Measurements from ENCODE around the gene SCN2A. TPM values are rescaled to one million over a fixed set of nuclear protein-coding genes. Genes with fewer than 3 reads are reported as not detected.
"Not testable (repeated sequence)": the region's sequence is repeated elsewhere in the genome, so short reads cannot be mapped to it uniquely, and the experiment has no call there.

SCN2A gene
- total RNA-seq, 2 experiments from 2014 or later, result 0.02 TPM; not detected in 1

DNA sequence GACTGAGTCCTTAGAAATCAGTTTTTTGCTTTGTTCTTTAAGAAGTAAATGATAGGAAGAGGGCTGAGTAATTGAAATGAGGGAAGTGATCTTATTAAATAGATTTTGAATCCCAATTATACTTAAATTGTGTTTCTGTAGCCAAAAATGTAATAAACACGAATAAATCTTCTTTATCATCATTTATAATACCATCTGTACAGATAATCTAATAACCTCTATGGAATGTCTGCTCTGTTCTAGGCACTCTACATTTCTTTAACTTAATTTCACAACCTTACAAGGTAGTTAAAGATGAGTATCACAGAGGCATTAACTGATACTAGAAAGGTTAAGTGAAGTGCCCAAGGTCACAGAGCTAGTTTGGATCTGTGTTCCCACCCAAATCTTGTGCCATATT is 14.3 kb upstream of the SCN2A start:
- H3K4me3 Mint-ChIP-seq, result no peak overlapping the region
- CTCF ChIA-PET, result no interaction called here
- H3K27ac Mint-ChIP-seq, result no peak overlapping the region
- H3K36me3 Mint-ChIP-seq (ENCODE audit: low read depth), result no peaks in the 10 kb centered on the region
- no peaks in the 10 kb centered on the region for H3K9me3 Mint-ChIP-seq
- POLR2A ChIA-PET, result no interaction called here
- DNase-seq, result no peak
- no peaks in the 10 kb centered on the region for H3K27me3 Mint-ChIP-seq
- no peaks in the 10 kb centered on the region for H3K4me1 Mint-ChIP-seq

DNA sequence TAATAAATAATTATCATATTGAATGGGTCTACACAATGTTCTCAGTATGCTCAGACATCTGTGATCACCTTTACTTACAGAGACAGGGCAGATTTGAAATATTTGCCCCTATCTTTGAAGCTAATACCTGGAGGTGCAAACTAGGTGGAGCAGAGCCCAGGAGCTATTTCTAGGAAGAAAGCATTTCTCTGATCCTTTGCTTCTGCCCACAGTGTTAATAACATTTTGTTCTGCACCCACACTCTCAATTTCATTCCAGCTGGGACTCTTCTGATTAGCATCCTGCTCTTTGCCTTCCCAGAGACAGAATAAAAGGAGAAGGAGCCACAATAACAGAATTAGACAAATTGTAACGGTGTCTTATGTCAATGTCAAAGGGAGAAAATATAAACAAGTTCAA is 11.6 kb upstream of the SCN2A start:
- Mint-ChIP-seq H3K9me3 (no peaks in the 10 kb centered on the region), H3K4me1 (no peaks in the 10 kb centered on the region), H3K36me3 (ENCODE audit: low read depth) (no peaks in the 10 kb centered on the region), H3K27me3 (peaks cover 2% of the 10 kb centered on the region), H3K4me3 (no peak overlapping the region), H3K27ac (no peak overlapping the region)
- CTCF ChIA-PET, result no interaction called here
- POLR2A ChIA-PET, result no interaction called here
- DNase-seq, result no peak

DNA sequence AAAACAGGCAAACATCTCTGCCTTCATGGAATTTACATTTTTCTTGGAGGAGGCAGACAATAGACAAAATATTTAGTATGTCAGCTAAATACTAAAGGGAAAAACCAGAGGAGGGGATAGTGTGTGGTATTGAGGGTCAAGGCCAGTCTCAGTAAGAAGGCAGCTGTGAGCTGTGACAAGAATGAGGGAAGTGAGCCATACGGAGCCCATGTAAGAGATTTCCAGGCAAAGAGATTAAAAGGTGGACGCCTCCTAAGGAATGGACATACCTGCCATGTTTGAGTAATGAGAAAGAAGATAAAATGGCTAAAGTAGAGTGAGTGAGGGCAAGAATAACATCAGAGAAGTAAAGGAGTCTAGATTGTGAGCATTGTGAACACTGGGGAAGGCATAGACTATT is 2.2 kb upstream of the SCN2A start:
- H3K27ac Mint-ChIP-seq, result no peak overlapping the region
- CTCF ChIA-PET, result no interaction called here
- H3K36me3 Mint-ChIP-seq (ENCODE audit: low read depth), result no peaks in the 10 kb centered on the region
- no peak for DNase-seq
- peaks cover 2% of the 10 kb centered on the region for H3K27me3 Mint-ChIP-seq
- POLR2A ChIA-PET, result no interaction called here
- H3K9me3 Mint-ChIP-seq, result no peaks in the 10 kb centered on the region
- no peaks in the 10 kb centered on the region for H3K4me1 Mint-ChIP-seq
- no peak overlapping the region for H3K4me3 Mint-ChIP-seq

DNA sequence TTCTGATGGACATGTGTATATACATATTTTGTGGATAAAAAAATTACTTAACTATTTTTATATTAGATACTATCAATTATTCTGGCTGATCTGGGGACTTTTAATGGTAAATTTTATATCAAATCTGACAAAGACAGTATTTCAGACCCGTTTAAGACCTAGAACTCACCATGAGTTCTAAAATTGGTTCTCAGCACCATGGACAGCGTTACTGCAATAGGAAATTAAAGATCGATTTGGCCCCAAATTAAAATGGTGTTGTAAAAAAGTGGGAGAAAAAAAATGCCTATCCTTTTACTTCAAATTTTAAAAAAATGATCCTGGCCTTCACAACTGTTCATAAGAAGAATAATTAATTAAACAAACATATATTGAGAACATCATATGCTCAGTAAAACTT is 919 bp upstream of the SCN2A start:
- H3K27me3 Mint-ChIP-seq, result no peaks in the 10 kb centered on the region
- H3K36me3 Mint-ChIP-seq (ENCODE audit: low read depth), result no peaks in the 10 kb centered on the region
- CTCF ChIA-PET, result no interaction called here
- H3K9me3 Mint-ChIP-seq, result no peaks in the 10 kb centered on the region
- no peak overlapping the region for H3K4me3 Mint-ChIP-seq
- POLR2A ChIA-PET, result no interaction called here
- peak; percentile 32 for DNase-seq
- H3K4me1 Mint-ChIP-seq, result no peaks in the 10 kb centered on the region
- H3K27ac Mint-ChIP-seq, result no peak overlapping the region

DNA sequence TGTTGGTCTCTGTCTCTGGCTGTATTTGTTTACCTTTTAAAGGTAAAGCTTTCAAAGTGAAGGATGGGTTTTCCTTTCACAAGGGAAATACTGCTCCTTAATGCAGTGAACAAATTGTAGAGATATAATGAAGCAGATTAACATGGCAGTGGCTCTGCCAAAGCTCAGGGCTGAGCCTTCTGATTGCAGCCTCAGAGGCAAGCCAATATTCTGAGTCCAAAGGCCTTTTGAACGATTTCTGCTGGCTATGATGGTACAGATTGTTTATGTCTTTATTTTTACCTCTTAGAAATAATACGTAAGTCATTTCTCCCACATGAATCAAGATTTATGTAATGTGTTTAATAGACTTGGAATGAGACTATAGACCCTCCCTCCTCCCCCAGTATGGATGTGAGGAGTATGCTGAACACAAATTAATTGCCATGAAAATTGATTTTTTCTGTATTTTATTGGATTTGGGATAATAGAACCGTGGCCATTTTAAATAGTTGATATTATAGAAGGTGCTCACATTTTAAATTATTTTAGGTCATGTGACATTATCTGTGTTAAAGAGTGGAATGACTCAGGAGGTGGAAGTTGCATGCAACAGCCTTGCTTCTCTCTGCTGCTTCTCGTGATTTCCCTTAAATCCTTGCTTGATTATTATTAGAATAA is 772 bp downstream of the SCN2A start:
- H3K4me3 Mint-ChIP-seq, result no peak overlapping the region
- no peaks in the 10 kb centered on the region for H3K4me1 Mint-ChIP-seq
- no peaks in the 10 kb centered on the region for H3K36me3 Mint-ChIP-seq (ENCODE audit: low read depth)
- no peak overlapping the region for H3K27ac Mint-ChIP-seq
- CTCF ChIA-PET, result no interaction called here
- no peak for DNase-seq
- no peaks in the 10 kb centered on the region for H3K27me3 Mint-ChIP-seq
- no peaks in the 10 kb centered on the region for H3K9me3 Mint-ChIP-seq
- POLR2A ChIA-PET, result no interaction called here

DNA sequence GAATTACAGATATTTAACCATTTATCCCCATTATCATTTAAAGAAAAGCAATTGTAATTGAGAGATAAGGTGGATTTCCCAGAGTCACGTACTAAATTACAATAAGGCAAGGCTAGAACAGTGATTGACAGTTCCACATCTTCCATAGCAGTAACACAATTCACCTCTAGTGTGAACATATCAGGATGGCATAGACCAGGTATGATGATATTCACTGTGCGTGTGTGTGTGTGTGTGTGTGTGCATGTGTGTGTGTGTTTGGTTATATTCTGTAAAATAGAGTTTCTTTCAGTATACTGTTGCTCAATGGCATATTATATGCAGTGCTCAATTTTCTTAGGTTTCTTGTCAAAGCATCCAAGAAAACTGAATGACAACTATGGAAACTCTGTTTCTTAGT is 1.7 kb downstream of the SCN2A start:
- no peak overlapping the region for H3K27ac Mint-ChIP-seq
- no peaks in the 10 kb centered on the region for H3K9me3 Mint-ChIP-seq
- POLR2A ChIA-PET, result no interaction called here
- DNase-seq, result no peak
- CTCF ChIA-PET, result no interaction called here
- no peaks in the 10 kb centered on the region for H3K36me3 Mint-ChIP-seq (ENCODE audit: low read depth)
- no peaks in the 10 kb centered on the region for H3K27me3 Mint-ChIP-seq
- H3K4me3 Mint-ChIP-seq, result no peak overlapping the region
- no peaks in the 10 kb centered on the region for H3K4me1 Mint-ChIP-seq

DNA sequence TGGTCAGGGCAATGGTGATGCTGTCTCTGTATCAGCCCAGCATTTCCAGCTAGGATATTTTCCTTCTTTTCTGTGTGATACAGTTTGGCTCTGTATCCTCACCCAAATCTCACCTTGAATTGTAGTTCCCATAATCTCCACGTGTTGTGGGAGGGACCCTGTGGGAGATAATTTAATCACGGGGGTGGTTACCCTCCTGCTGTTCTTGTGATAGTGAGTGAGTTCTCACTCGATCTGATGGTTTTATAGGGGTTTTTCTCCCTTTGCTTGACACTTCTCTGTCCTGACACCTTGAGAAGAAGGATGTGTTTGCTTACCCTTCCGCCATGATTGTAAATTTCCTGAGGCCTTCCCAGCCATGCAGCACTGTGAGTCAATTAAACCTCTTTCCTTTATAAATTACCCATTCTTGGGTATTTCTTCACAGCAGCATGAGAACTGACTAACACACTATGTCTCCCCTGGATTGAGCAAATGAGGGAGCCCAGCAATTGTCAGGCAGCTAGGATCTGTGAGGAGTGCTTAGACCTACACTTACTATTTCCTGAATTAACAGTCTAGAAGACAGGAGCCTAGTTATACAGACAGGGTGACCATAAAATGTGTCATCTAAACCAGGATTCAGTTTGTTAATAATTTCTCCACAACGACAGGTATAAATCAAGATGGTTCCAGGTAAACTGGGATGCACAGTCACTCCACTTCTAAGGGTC is 6.0 kb downstream of the SCN2A start:
- POLR2A ChIA-PET, result no interaction called here

DNA sequence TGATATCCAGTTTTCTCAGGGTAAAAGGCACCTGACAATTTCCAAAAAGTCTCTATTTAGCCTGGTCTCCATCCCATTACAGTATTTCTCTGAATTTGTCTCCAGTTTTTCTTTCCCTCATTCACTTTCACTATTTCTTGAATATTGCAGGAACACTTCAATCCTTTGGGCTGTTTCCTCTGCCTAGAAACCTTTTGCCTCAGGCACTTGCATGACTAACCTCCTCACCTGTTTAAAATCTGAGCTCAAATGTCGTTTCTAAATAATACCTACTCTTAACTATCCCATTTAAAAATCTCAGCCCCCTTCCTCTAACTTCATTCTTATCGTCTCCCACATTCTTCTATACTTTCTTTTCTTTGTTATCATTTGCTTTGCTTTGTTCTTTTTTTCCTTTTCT is 9.0 kb downstream of the SCN2A start:
- Mint-ChIP-seq H3K4me1 (no peaks in the 10 kb centered on the region), H3K9me3 (no peaks in the 10 kb centered on the region), H3K36me3 (ENCODE audit: low read depth) (no peaks in the 10 kb centered on the region), H3K4me3 (no peak overlapping the region), H3K27ac (no peak overlapping the region), H3K27me3 (peaks cover 7% of the 10 kb centered on the region)
- POLR2A ChIA-PET, result no interaction called here
- CTCF ChIA-PET, result no interaction called here
- no peak for DNase-seq

More for the DNA sequence above, 6.0 kb downstream of the SCN2A start:
- no peak for DNase-seq
- Mint-ChIP-seq H3K36me3 (ENCODE audit: low read depth) (no peaks in the 10 kb centered on the region), H3K27me3 (no peaks in the 10 kb centered on the region), H3K4me1 (no peaks in the 10 kb centered on the region), H3K9me3 (no peaks in the 10 kb centered on the region), H3K27ac (no peak overlapping the region), H3K4me3 (no peak overlapping the region)
- CTCF ChIA-PET, result no interaction called here

DNA sequence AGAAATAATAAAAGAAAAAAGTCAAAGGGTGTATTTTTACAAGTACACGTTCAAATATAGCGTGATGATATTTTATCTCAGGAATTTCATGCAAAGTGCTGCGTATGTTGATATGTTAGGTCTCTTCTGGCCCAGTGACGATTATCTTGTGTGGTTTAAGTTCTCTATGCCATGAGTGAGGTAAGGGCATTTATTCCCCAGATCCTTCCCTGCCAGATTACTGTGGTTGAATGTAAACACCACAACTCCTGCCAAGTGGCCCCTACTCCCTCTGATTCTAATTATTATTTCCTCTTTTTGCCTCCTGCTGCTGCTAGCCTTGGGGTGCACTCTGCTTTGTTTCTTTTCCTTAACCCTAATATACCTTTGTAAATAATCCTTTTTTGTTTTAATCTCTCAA is 12.2 kb downstream of the SCN2A start:
- ChIA-PET POLR2A (no interaction called here), CTCF (no interaction called here)
- Mint-ChIP-seq H3K4me1 (no peaks in the 10 kb centered on the region), H3K27me3 (peaks cover 7% of the 10 kb centered on the region), H3K4me3 (no peak overlapping the region), H3K36me3 (ENCODE audit: low read depth) (no peaks in the 10 kb centered on the region), H3K27ac (no peak overlapping the region), H3K9me3 (no peaks in the 10 kb centered on the region)
- DNase-seq, result no peak

DNA sequence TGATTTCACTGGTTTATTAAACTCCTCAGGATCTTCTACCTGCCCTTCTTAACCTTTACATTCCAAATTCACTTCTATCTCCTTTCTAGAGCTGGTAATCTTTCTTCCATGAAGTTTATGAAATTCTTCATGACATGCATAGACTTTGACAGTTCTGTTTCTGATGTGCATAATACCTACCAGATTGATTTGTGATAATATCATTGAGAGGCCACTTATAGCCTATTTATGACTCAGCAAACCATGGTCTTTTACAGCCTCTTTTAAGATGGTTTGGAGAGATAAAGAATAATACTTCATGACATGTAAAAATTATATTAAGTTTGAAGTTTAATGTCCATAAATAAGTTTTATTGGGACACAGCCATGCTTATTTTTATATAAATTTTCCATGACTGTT is 14.0 kb downstream of the SCN2A start:
- POLR2A ChIA-PET, result no interaction called here
- CTCF ChIA-PET, result no interaction called here
- Mint-ChIP-seq H3K27me3 (peaks cover 7% of the 10 kb centered on the region), H3K4me3 (no peak overlapping the region), H3K36me3 (ENCODE audit: low read depth) (no peaks in the 10 kb centered on the region), H3K4me1 (no peaks in the 10 kb centered on the region), H3K27ac (no peak overlapping the region), H3K9me3 (no peaks in the 10 kb centered on the region)
- DNase-seq, result no peak

DNA sequence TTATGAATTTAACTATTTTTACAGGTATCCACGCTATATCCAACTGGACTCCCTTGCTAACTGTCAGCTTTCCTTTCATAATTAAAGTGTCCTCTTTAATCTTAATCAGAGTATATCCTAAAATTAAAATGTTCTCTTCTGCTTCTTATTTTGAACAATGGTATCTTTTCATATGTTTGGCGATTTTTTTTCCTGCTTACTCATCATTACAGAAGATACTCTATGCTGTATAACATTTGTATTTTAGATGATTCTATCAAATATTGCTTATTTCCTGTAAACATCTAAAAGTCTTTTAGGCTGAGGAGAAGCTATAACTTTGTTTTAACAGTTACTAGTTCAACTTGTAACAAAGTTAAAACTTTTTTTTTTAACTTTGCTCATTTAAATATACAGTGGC is 17.4 kb downstream of the SCN2A start:
- no peak overlapping the region for H3K27ac Mint-ChIP-seq
- DNase-seq, result no peak
- H3K36me3 Mint-ChIP-seq (ENCODE audit: low read depth), result no peaks in the 10 kb centered on the region
- POLR2A ChIA-PET, result no interaction called here
- no peak overlapping the region for H3K4me3 Mint-ChIP-seq
- no peaks in the 10 kb centered on the region for H3K9me3 Mint-ChIP-seq
- H3K27me3 Mint-ChIP-seq, result peaks cover 7% of the 10 kb centered on the region
- CTCF ChIA-PET, result no interaction called here
- H3K4me1 Mint-ChIP-seq, result no peaks in the 10 kb centered on the region

DNA sequence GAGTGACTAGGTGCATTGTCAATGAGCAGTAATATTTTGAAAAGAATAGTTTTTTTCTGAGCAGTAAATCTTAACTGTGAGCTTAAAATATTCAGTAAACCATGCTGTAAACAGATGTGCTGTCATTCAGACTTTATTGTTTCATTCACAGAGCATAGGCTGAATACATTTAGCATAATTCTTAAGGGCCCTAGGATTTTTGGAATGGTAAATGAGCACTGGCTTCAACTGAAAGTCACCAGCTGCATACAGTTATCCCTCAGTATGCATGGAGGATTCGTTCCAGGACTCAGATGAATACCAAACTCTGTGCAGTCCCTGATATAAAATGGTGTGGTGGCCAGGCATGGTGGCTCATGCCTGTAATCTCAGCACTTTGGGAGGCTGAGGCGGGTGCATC is 21.1 kb downstream of the SCN2A start:
- H3K4me3 Mint-ChIP-seq; H3K36me3 Mint-ChIP-seq (ENCODE audit: low read depth); H3K9me3 Mint-ChIP-seq; H3K27me3 Mint-ChIP-seq; H3K4me1 Mint-ChIP-seq; CTCF ChIA-PET; DNase-seq; POLR2A ChIA-PET; H3K27ac Mint-ChIP-seq: not testable (repeated sequence)

DNA sequence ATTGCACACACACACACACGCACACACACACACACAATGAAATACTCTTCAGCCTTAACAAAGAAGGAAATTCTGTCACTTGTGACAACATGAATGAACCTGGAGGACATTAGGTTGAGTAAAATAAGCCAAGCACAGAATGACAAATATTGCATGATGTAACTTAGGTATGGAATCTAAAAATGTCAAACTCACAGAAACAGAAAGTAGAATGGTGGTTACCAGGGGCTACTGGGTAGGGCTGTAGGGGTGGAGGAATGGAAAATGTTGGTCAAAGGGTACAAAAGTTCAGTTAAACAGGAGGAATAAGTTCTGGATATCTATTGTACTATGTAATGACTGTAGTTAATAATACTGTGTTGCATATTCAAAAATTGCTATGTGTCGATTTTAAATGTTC is 29.5 kb downstream of the SCN2A start:
- Mint-ChIP-seq H3K27ac (no peak overlapping the region), H3K9me3 (no peaks in the 10 kb centered on the region), H3K4me1 (no peaks in the 10 kb centered on the region), H3K36me3 (ENCODE audit: low read depth) (no peaks in the 10 kb centered on the region), H3K4me3 (no peak overlapping the region), H3K27me3 (peaks cover 3% of the 10 kb centered on the region)
- no peak for DNase-seq
- POLR2A ChIA-PET, result no interaction called here
- CTCF ChIA-PET, result no interaction called here

DNA sequence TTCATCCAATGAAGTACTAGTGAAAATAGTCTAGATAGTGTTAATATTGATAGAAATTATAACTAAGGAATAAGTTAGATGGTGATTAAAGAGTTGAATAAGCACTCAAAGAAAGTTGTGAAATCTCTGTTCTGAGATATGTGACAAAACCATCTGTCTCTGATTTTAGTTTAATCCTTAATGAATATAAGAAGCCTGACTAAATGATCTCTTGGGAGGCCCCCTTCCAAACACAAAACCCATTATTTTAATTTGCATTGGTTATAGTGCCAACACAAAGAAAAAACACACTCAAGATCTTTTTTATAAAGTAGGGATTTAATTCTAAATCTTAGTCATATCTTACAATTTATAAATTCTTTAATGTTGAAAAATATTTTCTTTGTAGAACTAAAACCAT is 34.0 kb downstream of the SCN2A start:
- Mint-ChIP-seq H3K36me3 (ENCODE audit: low read depth) (no peaks in the 10 kb centered on the region), H3K27ac (no peak overlapping the region), H3K9me3 (peaks cover 2% of the 10 kb centered on the region), H3K4me3 (no peak overlapping the region), H3K27me3 (no peaks in the 10 kb centered on the region), H3K4me1 (peaks cover 7% of the 10 kb centered on the region)
- CTCF ChIA-PET, result no interaction called here
- no peak for DNase-seq
- POLR2A ChIA-PET, result no interaction called here
